GM19193 (cell line): Measurements from ENCODE around the gene NF1.

ENCODE experiments used
- POLR2A ChIP-seq: IDR thresholded peaks from 4 replicates; pipeline ENCODE4 v1.6.1; 2011; ENCODE audit not compliant: insufficient read depth, insufficient read length; ENCODE audit errors: extremely low read depth

NF1 gene

GRCh38 chr17:31386542-31387075, 291.8 kb downstream of the NF1 start:
- no peak for TF ChIP-seq POLR2A

DNA sequence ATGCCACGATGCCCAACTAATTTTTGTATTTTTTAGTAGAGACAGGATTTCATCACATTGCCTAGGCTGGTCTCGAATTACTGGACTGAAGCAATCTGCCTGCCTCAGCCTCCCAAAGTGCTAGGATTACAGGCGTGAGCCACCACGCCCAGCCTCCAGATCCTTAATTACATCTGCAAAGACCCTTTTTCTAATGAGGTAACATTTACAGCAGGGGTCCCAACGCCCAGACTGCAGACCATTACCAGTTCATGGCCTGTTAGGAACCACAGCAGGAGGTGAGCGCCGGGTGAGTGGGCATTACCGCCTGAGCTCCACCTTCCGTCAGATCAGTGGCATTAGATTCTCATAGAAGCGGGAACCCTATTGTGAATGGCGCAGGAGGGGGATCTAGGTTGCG, 292.7 kb downstream of the NF1 start:
- no peak for TF ChIP-seq POLR2A

- no peak for TF ChIP-seq POLR2A
Observed at GRCh38 chr17:31388351-31388750, 293.6 kb downstream of the NF1 start.

DNA sequence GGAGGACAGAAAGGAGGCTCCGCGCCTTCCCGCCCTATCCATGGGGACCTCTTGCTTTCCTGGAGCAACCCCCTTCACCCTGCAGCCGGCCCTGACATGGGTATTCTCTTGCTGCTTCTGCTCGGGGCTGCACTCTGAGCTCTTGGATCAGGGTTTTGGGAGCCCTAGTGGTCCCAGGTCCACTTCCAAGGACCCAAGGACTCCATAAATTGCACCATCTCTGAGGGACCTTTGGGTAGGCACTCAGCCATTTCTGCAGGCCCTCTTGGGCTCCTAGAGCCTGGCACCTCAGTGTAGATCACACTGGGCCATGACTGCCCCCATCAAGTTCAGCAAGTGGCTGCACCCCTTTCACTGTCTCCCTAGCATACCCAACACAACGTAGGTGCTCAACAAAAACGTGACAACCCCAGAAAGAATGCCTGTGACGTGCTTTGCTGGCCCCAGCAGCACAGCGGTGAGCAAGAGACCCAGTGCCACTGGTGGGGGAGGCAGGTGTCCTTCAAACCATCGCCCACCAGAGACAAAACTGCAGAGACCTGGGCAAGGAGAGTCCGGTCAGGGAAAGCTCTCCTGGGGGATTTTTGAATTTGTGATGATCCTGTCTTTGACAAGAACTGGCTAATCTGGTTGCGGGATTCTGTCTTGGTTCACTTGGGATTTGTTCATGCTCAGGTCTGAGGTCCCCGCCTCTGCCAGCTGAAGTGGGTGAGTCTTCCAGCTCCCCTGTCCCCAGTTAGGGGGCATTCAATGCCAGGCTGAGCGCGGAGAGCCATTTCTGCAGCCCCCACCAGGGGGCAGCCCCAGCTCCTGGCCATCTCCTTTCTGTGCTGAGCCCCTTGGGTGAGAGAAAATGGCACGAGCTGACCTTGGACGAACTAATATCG, 294.2 kb downstream of the NF1 start:
- TF ChIP-seq POLR2A, result no peak

DNA sequence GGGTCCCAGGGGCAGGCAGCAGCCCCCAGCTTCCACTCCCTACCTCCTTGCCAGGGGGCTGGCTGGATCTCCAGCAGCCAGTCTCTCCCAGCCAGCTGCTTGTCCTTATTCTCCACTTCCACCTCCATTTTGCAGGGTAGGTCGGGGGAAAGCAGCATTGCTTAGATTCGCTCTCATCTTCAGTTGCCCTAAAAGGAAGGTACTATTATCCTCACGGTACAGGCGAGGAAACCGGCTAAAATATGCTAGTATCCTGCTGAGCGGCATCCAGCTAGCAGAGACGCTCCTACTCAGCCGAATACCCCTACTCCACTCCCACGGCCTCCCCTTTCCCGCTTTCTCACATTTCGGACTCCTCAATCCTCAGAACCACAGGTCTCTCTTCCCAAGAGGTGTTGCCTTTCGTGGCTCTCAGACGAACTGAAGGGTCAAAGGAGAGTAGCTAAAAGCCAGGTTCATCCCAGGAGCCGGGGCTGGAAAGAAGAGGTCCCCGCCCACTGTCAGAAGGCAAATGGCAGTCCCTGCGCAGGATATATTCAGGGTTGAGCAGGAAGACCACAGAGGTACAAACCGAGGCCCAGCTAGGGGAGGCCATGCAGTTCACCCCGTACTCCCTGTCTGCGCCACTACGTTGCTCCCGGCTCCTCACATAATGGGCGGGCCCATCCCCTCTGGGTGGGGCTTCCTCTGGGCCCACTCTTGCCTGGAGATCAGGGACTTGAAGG, 295.0 kb downstream of the NF1 start:
- no peak for TF ChIP-seq POLR2A

DNA sequence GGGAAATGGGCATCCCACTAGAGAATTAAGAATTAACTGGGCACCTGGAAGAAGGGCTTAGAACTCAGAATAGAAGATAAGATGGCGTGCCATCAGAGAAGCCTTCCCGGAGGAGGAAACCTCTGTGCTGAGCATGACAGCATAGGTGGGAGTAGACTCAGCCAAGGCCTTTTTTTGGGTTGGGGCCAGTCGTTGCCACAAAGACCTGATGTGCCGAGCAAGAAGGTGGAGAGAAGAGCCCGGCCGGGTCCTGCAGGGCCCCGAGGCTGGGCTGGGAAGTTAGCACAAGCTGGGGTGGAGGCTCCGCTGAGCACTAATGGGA, 295.6 kb downstream of the NF1 start:
- TF ChIP-seq POLR2A, result no peak

DNA sequence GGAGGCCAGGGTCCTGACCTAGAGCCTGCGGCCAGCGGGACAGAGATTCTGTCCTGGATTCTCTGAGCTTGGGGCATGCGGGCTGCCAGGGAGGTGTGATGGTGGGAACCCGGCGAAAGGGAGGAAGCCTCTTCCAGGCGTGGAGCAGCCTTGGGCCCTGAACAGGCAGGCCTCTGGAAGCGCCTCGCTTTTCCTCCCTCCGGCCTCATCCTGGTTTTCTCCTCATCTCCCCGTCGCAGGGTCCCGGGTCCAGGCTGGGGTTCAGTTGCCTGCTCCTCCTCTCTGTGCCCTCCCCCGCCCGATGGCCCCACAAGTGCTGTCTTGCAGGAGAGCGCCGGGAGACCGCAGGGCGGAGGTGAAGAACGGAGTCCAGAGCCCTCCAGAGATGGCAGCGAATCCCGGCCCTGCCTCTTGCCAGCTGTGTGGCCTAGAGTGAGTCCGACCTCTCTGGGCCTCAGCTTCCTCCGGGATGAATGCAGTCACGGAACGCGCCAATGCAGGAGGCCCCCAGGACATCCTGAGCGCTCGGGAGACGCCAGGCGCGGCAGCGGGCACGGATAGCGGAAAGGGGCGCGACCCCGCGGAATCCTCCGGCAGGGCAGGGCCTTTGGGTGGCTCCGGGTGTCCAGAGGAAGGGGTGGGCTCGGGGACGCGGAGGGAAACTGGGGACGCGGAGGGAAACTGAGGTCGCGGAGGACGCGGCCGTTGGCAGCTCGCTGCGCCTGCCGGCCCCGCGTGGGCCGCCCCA, 296.1 kb downstream of the NF1 start:
- no peak for TF ChIP-seq POLR2A

DNA sequence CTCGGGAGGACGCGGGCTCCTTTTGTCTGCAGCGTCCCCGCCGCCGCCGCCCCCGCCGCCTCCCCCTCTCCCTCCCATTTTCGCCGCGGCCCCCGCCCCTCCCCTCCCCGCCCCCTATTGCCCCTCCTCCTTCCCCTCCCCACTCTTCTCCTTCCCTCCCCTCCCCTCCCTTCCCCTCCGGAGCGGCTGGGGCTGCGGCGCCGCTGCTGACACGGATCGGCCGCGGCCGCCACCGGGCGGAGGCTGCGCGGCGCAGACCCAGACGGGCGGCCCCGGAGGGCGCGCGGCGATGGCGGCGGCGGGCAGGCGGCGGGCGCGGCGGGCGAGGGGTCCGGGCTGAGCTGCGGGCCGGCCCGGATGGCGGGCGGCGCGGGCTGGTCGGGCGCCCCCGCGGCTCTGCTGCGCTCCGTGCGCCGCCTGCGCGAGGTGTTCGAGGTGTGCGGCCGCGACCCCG, 296.7 kb downstream of the NF1 start, which contains the start of gene RAB11FIP4:
Gene RAB11FIP4, plus strand, starts transcription at position 180 of the 454 bp plus-strand sequence. Its CDS starts 178 bp downstream, at position 358.
- TF ChIP-seq POLR2A, result no peak

GRCh38 chr17:31392002-31392855, 297.5 kb downstream of the NF1 start:
- TF ChIP-seq POLR2A, result no peak

DNA sequence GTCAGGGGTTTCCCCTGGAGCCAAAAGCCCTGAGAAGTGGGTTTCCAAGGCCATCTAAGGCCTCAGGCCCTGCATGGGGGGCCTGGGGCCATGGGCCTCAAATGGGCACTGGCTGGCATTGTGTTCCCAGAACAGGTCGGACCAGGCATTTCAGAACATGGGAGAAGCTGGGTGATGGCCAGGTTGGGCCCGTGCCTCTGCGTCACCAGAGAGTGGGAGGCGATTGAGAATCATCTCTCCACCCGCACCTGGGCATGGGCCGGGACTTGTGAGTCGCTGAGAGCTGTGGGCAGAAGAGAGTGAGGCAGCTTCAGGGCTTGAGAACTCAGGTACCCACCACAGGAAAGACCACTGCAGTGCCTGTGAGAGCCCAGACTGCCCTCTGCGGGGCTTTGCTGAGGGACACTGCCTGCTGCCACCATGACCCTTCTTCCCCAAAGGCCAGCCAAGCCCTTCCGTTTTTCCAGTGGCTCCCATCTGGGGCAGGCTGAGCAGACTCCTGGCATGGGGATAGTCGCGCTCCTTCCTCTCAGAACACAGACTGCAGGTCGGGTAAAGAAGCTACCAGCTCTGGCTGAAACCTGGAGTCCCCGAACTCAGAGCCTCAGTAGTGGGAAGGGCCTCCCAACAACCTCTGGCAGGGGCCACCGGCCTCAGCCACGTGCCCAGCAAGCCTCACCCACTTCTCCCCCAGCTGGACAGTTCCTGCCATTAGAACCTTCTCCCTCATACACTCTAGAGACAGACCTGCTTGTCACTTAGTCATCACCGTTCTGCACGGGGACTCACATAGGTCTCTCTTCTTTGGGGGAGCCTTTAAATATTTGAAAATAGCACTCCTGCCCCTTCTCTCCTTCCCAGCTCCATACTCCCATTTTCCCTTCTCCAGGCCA, 298.3 kb downstream of the NF1 start:
- TF ChIP-seq POLR2A, result no peak

DNA sequence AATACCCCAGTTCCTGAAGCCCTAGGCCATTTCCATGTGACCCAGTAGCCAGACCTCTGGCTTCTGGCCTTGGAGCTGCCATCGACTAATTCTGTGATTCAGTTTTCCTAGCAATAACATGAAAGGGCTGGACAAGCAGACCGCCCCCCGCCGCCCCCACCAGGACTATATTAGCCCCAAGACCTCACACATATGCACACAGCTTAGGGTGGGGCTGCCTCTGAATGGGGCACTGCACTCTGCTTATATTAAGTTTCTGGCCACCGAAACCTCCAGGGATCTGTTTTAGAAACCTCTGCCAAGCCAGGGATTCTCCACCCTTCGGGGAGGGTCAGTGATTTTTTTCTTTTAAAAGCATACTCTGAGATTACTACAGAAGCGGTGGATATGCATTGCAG, 299.0 kb downstream of the NF1 start:
- TF ChIP-seq POLR2A, result no peak

DNA sequence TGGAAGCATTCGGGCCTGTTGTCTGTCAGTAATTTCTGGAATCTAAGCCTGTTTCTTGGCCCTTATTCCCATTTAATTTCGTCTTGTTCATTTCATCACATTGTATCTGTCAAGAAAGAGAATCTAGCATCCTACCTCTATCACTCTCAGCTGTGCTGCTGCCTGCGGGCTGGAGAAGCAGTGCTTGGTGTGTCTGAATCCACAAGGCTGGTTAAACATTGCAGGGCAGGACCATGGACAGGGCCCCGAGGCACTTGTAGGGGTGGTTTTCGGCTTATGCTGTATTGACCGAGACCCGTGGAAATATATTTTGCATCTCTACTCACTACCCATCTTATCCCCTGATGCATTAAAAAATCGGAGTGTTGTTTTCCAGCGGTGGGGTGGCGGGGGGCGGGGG, 299.8 kb downstream of the NF1 start:
- TF ChIP-seq POLR2A, result no peak

GRCh38 chr17:31397256-31397939, 302.6 kb downstream of the NF1 start:
- no peak for TF ChIP-seq POLR2A
